ENCODE measurements around the gene CTIF.

The CTIF gene

GRCh38 chr18:48575301-48575657 is 36.4 kb downstream of the CTIF start:
- DNase-seq (ENCODE audit: low read depth): no peak

- no peak for DNase-seq (ENCODE audit: low read depth)
Measured at GRCh38 chr18:48575658-48576456, 37.0 kb downstream of the CTIF start.

DNA sequence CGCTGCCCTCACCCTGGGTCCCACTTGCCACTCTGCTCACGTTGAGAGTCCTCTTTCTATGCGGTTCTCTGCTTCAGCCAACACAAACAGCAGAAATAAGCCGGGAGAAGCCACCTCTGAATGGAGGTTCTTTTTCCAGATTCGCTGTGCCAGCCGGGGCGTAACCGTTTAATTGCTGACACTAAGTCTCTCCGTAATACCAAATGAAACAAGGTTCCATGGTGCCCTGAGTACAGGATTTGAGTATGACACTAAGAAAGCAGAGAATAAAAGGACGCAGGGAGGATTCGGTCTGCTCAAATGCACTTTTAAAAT is 37.6 kb downstream of the CTIF start:
- no peak for DNase-seq (ENCODE audit: low read depth)

DNA sequence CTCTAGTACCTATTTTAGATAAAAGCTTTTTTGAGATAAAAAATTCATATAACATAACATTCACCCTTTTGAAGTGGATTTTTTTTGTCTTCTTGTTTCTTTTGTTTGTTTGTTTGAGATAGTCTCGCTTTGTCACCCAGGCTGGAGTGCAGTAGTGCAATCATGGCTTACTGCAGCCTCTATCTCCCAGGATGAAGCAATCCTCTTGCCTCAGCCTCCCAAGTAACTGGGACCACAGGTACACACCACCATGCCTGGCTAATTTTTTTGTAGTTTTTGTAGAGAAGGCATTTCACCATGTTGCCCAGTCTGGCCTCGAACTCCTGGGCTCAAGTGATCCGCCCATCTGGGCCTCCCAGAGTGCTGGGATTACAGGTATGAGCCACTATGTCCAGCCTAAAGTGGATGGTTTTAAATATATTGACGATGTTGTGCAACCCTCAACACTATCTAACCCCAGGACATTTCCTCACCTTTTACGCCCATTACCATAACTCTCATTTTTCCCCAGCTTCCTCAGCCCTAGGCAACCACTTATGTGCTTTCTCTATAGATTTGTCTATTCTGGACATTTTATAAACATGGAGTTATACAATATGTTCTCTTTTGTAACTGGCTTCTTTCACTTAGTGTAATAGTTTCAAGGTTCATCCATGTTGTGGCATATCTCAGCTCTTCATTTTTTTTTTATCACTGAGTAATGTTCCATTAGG is 38.8 kb downstream of the CTIF start:
- no peak for DNase-seq (ENCODE audit: low read depth)

DNA sequence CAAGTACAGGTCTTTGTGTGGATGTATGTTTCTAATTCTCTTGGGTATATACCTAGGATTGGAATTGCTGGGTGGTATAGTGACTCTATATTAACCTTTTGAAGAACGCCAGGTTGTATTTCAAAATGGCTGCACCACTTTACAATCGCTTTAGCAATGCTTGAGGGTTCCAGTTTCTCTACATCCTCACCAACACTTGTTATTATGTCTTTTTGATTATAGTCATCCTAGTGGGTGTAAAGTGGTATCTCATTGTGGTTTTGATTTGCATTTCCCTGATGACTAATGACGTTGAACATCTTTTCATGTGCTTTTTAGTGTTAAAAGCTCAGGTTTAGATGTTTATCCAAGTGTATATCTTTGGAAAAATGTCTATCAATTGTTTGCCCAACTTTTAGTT is 39.5 kb downstream of the CTIF start:
- DNase-seq (ENCODE audit: low read depth): no peak

DNA sequence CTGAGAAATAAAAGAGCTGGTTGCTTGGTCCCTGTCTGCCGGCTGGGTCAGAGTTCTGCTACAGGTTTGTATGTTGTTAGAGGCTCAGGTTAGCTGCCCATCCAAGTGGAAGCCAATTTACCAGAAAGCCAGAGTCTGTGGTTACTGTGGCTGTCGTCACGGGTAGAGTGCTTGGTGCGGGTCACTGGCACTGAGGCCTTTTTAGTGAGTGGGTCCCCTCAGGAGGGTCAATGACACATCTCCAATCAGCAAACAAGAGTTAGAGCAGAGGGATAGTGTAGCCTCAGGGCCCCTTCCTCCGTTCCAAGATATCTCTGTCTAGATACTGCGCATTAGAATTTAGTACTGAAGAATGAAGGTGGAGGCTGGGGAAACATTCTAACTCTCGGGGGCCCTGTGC is 41.2 kb downstream of the CTIF start:
- no peak for DNase-seq (ENCODE audit: low read depth)

GRCh38 chr18:48580782-48581181 is 42.0 kb downstream of the CTIF start:
- DNase-seq (ENCODE audit: low read depth): no peak

- no peak for DNase-seq (ENCODE audit: low read depth)
Measured at GRCh38 chr18:48581206-48581605, 42.4 kb downstream of the CTIF start.

- no peak for DNase-seq (ENCODE audit: low read depth)
Measured at GRCh38 chr18:48581941-48582340, 43.1 kb downstream of the CTIF start.

GRCh38 chr18:48582946-48583345 is 44.1 kb downstream of the CTIF start:
- no peak for DNase-seq (ENCODE audit: low read depth)

DNA sequence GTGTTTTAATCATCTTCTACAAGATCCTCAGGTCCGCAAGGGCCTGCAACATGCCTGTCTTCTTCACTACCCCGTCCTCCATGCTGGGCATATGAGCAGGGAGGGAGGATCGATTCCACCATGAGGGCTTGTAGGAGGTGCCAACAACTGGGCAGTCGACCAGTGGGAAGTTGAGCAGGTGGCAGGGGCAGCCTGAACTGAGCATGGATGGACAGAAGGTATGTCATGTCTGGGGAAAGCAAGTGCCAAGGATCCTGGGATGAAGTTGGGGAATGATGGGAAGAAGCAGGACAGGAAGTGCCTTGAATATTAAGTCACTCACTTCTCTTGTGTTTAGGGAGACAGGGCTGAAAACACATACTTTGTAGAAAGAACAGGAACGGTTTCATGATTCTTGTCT is 44.7 kb downstream of the CTIF start:
- no peak for DNase-seq (ENCODE audit: low read depth)

DNA sequence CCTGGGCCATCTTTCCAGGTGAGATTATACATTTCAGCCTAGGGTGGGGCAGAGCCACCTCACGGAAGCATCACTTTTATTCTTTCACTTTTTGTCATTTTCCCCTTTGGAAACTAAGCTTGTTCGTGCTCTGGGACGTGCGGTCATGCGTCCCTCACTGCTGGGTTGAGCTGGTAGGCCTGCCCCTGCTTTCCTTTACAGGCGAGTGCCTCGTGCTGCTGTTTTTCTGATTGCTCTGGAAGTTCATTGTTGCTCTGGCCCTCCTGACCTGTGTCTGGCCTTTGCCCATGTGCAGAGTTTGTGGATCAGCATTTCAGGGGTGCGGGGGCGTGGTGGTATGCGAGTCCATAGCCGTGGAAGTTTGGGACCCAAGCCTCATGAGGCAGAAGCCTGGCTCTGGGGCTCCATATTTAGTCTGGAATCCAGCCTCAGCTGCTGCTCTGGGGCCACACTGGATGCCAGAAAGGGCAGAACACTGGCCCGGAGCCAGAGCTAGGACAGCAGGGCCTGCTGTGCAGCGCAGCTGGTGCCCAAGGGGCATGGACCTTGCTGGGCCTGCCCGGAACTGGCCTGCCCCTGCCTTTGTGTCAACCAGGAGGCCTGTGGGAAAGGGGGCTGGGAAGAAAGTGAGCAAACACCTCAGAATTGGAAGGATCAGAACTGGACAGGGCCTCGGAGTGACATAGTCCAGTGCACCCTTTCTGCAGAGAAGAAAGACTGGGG is 51.1 kb downstream of the CTIF start:
- no peak for DNase-seq (ENCODE audit: low read depth)

GRCh38 chr18:48590678-48591077 is 51.8 kb downstream of the CTIF start:
- peak; percentile 8 for DNase-seq (ENCODE audit: low read depth)

- DNase-seq (ENCODE audit: low read depth): no peak
Measured at GRCh38 chr18:48592540-48593171, 53.8 kb downstream of the CTIF start.

GRCh38 chr18:48594471-48595094 is 55.8 kb downstream of the CTIF start:
- DNase-seq (ENCODE audit: low read depth): no peak

DNA sequence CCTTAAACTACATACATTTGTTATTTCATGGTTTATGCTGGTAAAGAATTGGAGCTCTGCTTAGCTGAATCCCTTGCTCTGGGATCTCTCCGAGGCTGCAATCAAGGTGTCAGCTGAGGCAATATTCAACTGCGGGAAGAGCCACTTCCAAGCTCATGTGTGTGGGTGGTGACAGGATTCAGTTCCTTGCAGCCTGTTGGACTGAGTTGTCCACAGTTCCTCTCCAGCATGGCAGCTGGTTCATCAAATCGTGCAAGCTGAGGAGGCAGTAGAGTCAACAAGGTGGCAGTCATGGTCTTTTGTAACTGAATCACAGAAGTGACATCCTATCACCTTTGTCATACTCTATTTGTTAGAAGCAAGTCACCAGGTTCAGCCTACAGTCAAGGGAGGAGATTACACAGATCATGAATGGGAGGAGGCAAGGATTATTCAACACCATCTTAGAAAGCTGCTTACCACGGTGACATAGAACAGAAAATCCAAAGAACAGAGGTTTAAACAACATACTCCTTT is 56.9 kb downstream of the CTIF start:
- no peak for DNase-seq (ENCODE audit: low read depth)

GRCh38 chr18:48597110-48597509 is 58.3 kb downstream of the CTIF start:
- DNase-seq (ENCODE audit: low read depth): no peak

- DNase-seq (ENCODE audit: low read depth): no peak
Measured at GRCh38 chr18:48597671-48598070, 58.8 kb downstream of the CTIF start.

DNA sequence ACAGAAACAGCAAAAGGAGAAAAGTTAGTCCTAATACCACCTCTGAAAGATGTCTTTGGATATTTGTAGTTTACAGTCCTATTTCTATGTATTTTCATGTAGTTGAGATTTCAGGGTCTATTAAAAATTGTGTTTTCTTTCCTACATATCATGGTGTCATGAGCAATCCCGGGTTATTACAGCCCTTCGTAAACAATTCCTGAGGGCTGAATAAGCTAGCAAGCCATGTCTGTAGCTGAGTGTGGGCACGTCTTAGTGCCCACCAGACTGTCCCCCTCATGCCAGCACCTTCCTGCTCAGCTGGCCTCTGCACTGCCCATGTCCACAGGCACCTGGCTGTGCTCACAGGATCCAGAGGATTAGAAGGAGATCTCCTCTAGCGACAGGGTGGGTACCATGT is 60.6 kb downstream of the CTIF start:
- DNase-seq (ENCODE audit: low read depth): no peak

GRCh38 chr18:48600046-48600445 is 61.2 kb downstream of the CTIF start:
- no peak for DNase-seq (ENCODE audit: low read depth)

GRCh38 chr18:48600456-48601090 is 61.7 kb downstream of the CTIF start:
- DNase-seq (ENCODE audit: low read depth): no peak

DNA sequence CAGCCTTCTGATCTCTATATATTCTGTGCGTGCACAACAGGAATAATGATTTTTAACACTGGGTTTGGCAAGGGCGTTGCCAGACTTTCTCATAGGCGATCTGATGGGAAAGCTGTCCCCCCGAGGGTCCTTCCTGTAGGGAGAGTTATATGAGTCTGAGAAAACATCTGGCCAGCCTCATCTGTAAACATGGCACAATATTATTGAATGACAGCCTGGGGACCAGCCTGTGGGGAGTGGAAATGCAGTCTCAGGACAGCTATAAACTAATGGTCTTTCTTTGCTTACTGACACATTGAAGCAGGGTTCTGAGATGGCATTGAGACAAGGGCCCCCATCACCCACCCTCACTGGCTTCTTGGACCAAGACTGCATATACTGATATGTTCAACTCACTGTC is 62.5 kb downstream of the CTIF start:
- DNase-seq (ENCODE audit: low read depth): no peak

All from HS-5 (cell line).